H1 (cell line): ENCODE measurements around the gene MYLK. TPM values are rescaled to one million over a fixed set of nuclear protein-coding genes. Genes with fewer than 3 reads are reported as not detected.

ENCODE experiments used
- ASH2L ChIP-seq: fragments of 200-600, 300-600 bp; sonication (generic); IDR thresholded peaks from one replicate; pipeline ENCODE4 v1.7.1; 2017; ENCODE audit warnings: low read length
- CHD1 ChIP-seq: IDR thresholded peaks from 2 replicates; pipeline ENCODE4 v1.6.1; 2012; ENCODE audit warnings: low read depth, low read length, improper control_type of control experiment
- HDAC2 ChIP-seq, 2 experiments: fragments of 300-600 bp in 1 of 2; sonication (generic) in 1 of 2; IDR thresholded peaks; 2 replicates each; pipeline ENCODE4 v1.6.1; 2011 to 2012; ENCODE audit warnings: low read depth in 2 of 2, low read length in 2 of 2, mild to moderate bottlenecking in 2 of 2, moderate library complexity in 2 of 2, borderline replicate concordance in 1 of 2, inconsistent platforms in 1 of 2
- MAFK ChIP-seq: IDR thresholded peaks from 2 replicates; pipeline ENCODE4 v1.6.1; 2012; ENCODE audit warnings: low read depth, mild to moderate bottlenecking, improper control_type of control experiment, low read length
- POLR2A ChIP-seq, 2 experiments: IDR thresholded peaks; 1 replicate in 1 of 2; 2 replicates in 1 of 2; pipeline ENCODE4 v1.6.1; 2011; ENCODE audit warnings: low read depth in 2 of 2, low read length in 2 of 2, mild to moderate bottlenecking in 2 of 2; ENCODE audit errors: control extremely low read depth in 1 of 2
- POU5F1 ChIP-seq: IDR thresholded peaks from 2 replicates; pipeline ENCODE4 v1.6.1; 2011; ENCODE audit warnings: low read depth, mild to moderate bottlenecking, low read length, moderate library complexity
- RBBP5 ChIP-seq: IDR thresholded peaks from 2 replicates; pipeline ENCODE4 v1.7.1; 2012; ENCODE audit warnings: low read depth, mild to moderate bottlenecking, inconsistent platforms, low read length, moderate library complexity, borderline replicate concordance
- RFX5 ChIP-seq: IDR thresholded peaks from 2 replicates; pipeline ENCODE4 v1.6.1; 2011; ENCODE audit warnings: low read depth, low read length, improper control_type of control experiment, borderline replicate concordance
- TAF1 ChIP-seq: IDR thresholded peaks from 2 replicates; pipeline ENCODE4 v1.6.1; 2011; ENCODE audit warnings: mild to moderate bottlenecking, low read depth, low read length
- TCF12 ChIP-seq: IDR thresholded peaks from 2 replicates; pipeline ENCODE4 v1.6.1; 2011; ENCODE audit warnings: low read depth, mild to moderate bottlenecking, low read length
- TEAD4 ChIP-seq: IDR thresholded peaks from 2 replicates; pipeline ENCODE4 v1.6.1; 2012; ENCODE audit warnings: low read depth, low read length, inconsistent platforms, mixed read lengths
- polyA plus RNA-seq, 7 experiments: library from polyadenylated mRNA; depleted of rRNA in 3 of 7; stranded (reverse) in 5 of 7; unstranded in 2 of 7; fragments of >200 nt in 5 of 7; fragments of 200-250 nt in 2 of 7; gene quantifications; 1 replicate in 5 of 7; 2 replicates in 1 of 7; 4 replicates in 1 of 7; pipeline versions ENCODE4 v1.2.1 to v1.2.3, GENCODE V29; 2011 to 2013; ENCODE audit warnings: missing spikeins in 2 of 7, mixed read lengths in 2 of 7
- total RNA-seq: library from RNA; stranded (reverse); fragmentation: NEBNext Ultra II Directional; extraction: Animal tissue kit (Norgen Biotek cat#: 25700); gene quantifications from 2 replicates; pipeline ENCODE4 v1.2.1, GENCODE V29; 2021
- TF ChIP-seq, protein P1 (sequence below): IDR thresholded peaks from 2 replicates; pipeline ENCODE4 v1.6.1; 2011; ENCODE audit warnings: low read length, improper control_type of control experiment
- TF ChIP-seq, protein P2 (sequence below): IDR thresholded peaks from 2 replicates; pipeline ENCODE4 v1.6.1; 2012; ENCODE audit warnings: low read length, inconsistent platforms
- TF ChIP-seq, protein P3 (sequence below): IDR thresholded peaks from 2 replicates; pipeline ENCODE4 v1.6.1; 2012; ENCODE audit warnings: inconsistent platforms
- TF ChIP-seq, protein P4 (sequence below), 3 experiments: IDR thresholded peaks; 1 replicate in 2 of 3; 2 replicates in 1 of 3; pipeline versions ENCODE4 v1.5.1 to v1.6.1; 2011; ENCODE audit warnings: low read length in 3 of 3, mild to moderate bottlenecking in 3 of 3, inconsistent platforms in 2 of 3, low read depth in 1 of 3, moderate library complexity in 1 of 3; ENCODE audit not compliant: insufficient read depth in 1 of 3; ENCODE audit errors: control extremely low read depth in 1 of 3

The MYLK gene
- total and polyA plus RNA-seq, 2 of the 8 experiments (the other 6 are each of a cell fraction or from before 2014, with no cell fraction given), result 11.6 to 21.3 TPM

DNA sequence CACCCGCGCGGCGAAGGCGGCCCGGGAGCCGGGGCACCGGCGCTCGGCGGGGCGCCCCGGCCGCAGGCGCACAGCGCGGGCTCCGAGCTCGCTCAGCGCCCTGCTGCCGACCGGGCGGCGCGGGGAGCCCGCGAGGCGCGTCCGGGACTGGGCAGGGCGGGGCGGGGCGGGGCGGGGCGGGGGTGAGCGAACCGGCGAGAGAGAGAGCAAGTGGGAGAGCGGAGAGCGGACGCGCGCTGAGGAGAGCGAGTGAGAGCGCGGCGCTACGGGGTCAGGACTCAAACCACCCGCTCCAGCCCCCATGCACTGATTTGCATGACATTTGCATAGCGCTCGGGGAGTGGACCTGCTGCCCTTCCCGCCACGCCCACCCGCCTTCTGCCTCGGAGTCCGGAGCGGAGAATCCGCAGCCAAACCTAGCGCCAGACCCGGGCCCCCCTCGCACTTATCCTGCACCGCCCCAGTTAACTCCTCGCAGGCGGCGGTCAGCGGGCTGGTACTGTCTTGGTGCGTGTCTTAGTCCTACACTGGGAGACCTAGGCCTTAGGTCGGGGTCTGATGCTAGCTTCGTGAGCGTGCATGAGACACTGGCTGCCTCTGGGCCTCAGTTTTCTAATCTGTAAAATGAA lies at the start of gene MYLK (continued):
- TF ChIP-seq, protein P1, sequence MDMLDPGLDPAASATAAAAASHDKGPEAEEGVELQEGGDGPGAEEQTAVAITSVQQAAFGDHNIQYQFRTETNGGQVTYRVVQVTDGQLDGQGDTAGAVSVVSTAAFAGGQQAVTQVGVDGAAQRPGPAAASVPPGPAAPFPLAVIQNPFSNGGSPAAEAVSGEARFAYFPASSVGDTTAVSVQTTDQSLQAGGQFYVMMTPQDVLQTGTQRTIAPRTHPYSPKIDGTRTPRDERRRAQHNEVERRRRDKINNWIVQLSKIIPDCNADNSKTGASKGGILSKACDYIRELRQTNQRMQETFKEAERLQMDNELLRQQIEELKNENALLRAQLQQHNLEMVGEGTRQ, result 0 out of 2 replicates have a peak, but pooled peaks have one; percentile 26
- no peak for TF ChIP-seq TCF12
- TF ChIP-seq, protein P2, sequence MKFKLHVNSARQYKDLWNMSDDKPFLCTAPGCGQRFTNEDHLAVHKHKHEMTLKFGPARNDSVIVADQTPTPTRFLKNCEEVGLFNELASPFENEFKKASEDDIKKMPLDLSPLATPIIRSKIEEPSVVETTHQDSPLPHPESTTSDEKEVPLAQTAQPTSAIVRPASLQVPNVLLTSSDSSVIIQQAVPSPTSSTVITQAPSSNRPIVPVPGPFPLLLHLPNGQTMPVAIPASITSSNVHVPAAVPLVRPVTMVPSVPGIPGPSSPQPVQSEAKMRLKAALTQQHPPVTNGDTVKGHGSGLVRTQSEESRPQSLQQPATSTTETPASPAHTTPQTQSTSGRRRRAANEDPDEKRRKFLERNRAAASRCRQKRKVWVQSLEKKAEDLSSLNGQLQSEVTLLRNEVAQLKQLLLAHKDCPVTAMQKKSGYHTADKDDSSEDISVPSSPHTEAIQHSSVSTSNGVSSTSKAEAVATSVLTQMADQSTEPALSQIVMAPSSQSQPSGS, result no peak
- peak; percentile 80 for TF ChIP-seq TAF1
- no peak for TF ChIP-seq RFX5
- no peak for TF ChIP-seq TEAD4
- TF ChIP-seq, protein P3, sequence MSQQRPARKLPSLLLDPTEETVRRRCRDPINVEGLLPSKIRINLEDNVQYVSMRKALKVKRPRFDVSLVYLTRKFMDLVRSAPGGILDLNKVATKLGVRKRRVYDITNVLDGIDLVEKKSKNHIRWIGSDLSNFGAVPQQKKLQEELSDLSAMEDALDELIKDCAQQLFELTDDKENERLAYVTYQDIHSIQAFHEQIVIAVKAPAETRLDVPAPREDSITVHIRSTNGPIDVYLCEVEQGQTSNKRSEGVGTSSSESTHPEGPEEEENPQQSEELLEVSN, result 0 out of 2 replicates have a peak, but pooled peaks have one; percentile 18
- TF ChIP-seq, protein P4, sequence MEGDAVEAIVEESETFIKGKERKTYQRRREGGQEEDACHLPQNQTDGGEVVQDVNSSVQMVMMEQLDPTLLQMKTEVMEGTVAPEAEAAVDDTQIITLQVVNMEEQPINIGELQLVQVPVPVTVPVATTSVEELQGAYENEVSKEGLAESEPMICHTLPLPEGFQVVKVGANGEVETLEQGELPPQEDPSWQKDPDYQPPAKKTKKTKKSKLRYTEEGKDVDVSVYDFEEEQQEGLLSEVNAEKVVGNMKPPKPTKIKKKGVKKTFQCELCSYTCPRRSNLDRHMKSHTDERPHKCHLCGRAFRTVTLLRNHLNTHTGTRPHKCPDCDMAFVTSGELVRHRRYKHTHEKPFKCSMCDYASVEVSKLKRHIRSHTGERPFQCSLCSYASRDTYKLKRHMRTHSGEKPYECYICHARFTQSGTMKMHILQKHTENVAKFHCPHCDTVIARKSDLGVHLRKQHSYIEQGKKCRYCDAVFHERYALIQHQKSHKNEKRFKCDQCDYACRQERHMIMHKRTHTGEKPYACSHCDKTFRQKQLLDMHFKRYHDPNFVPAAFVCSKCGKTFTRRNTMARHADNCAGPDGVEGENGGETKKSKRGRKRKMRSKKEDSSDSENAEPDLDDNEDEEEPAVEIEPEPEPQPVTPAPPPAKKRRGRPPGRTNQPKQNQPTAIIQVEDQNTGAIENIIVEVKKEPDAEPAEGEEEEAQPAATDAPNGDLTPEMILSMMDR (IDR thresholded peaks at IDR 0.05; ENCODE audit: control extremely low read depth in 1 of 3, insufficient read depth in 1 of 3, low read depth in 1 of 3, low read length in 3 of 3), result no peak
- TF ChIP-seq RBBP5, result peak; percentile 71; the same call in 1 of the 2 replicates
- TF ChIP-seq MAFK, result no peak
- peak in 1 of 2 experiments; percentile 65; a peak in 2 of 3 replicates for TF ChIP-seq POLR2A (IDR thresholded peaks at IDR 0.05; ENCODE audit: control extremely low read depth in 1 of 2, low read depth in 2 of 2, low read length in 2 of 2)
- no peak for TF ChIP-seq POU5F1
- no peak for TF ChIP-seq CHD1
- TF ChIP-seq ASH2L, result no peak
- no peak for TF ChIP-seq HDAC2 (IDR thresholded peaks at IDR 0.05; ENCODE audit: borderline replicate concordance in 1 of 2, low read depth in 2 of 2, low read length in 2 of 2)
